CD4-positive, alpha-beta T cell (primary cell): ENCODE data around the gene C1orf146. TPM values are rescaled to one million over a fixed set of nuclear protein-coding genes. Genes with fewer than 3 reads are reported as not detected.
"Not testable (repeated sequence)": the region's sequence is repeated elsewhere in the genome, so short reads cannot be mapped to it uniquely, and the experiment has no call there.

ENCODE experiments used
- ATAC-seq: fragments of 200-7000 bp; cut with Tn5 transposase; one replicate; pipeline ENCODE4 v1.10.0; 2022; ENCODE audit warnings: mild to moderate bottlenecking; ENCODE audit not compliant: poor library complexity
- CTCF ChIA-PET: fragments of 350-600 bp; sonication (Branson Sonifier 250); formaldehyde crosslinking; loops from one replicate; lab custom pipeline; 2021; ENCODE audit warnings: antibody characterized with exemption, inconsistent platforms; lab: Charles Lee
- POLR2A ChIA-PET: fragments of 350-600 bp; sonication (Branson Sonifier 250); formaldehyde crosslinking; loops from one replicate; lab custom pipeline; 2021; ENCODE audit warnings: antibody characterized with exemption, inconsistent platforms; lab: Charles Lee
- DNase-seq, 14 experiments: peaks; one replicate each; pipeline ENCODE4 v3.0.0-alpha.2; 2013 to 2020; ENCODE audit warnings: mixed read lengths in 2 of 14
- H3K27ac ChIP-seq, 2 donors: one replicate each; pipeline versions ENCODE4 v1.5.1 to v1.7.0; 2013; ENCODE audit warnings: low read length in 2 of 2, low read depth in 1 of 2, mild to moderate bottlenecking in 1 of 2
- H3K27me3 ChIP-seq, 2 experiments: 1 replicate in 1 of 2; 2 replicates in 1 of 2; pipeline versions ENCODE4 v1.6.1 to v1.7.0; 2013; ENCODE audit warnings: low read length in 2 of 2, control low read depth in 1 of 2, mild to moderate bottlenecking in 1 of 2, moderate library complexity in 1 of 2; ENCODE audit not compliant: insufficient read depth in 2 of 2, control insufficient read depth in 1 of 2
- H3K36me3 ChIP-seq: one replicate; pipeline ENCODE4 v1.6.1; 2013; ENCODE audit warnings: low read length, control low read depth; ENCODE audit not compliant: insufficient read depth
- H3K4me1 ChIP-seq: one replicate; pipeline ENCODE4 v1.6.1; 2013; ENCODE audit warnings: low read length, control low read depth; ENCODE audit not compliant: insufficient read depth
- H3K4me3 ChIP-seq: one replicate; pipeline ENCODE4 v1.5.1; 2013; ENCODE audit warnings: mild to moderate bottlenecking, low read length, moderate library complexity
- H3K9me3 ChIP-seq, 2 experiments: 1 replicate in 1 of 2; 2 replicates in 1 of 2; pipeline versions ENCODE4 v1.6.1 to v1.7.0; 2013; ENCODE audit warnings: low read length in 2 of 2, mild to moderate bottlenecking in 2 of 2, control low read depth in 1 of 2, moderate library complexity in 1 of 2; ENCODE audit not compliant: control insufficient read depth in 1 of 2, insufficient read depth in 1 of 2
- H3K27ac Mint-ChIP-seq: one replicate; pipeline ENCODE4 v1.8.0; 2020; ENCODE audit warnings: mixed read lengths
- H3K27me3 Mint-ChIP-seq: one replicate; pipeline ENCODE4 v1.8.0; 2021; ENCODE audit warnings: mixed read lengths
- H3K36me3 Mint-ChIP-seq: one replicate; pipeline ENCODE4 v1.8.0; 2021; ENCODE audit warnings: low read depth, mixed read lengths
- H3K4me1 Mint-ChIP-seq: one replicate; pipeline ENCODE4 v1.8.0; 2021; ENCODE audit warnings: low read depth, mixed read lengths
- H3K4me3 Mint-ChIP-seq: one replicate; pipeline ENCODE4 v1.8.0; 2020; ENCODE audit warnings: mild to moderate bottlenecking, mixed read lengths
- H3K9me3 Mint-ChIP-seq: one replicate; pipeline ENCODE4 v1.8.0; 2020; ENCODE audit warnings: mixed read lengths
- intact Hi-C, 2 experiments: fragments of 100-400 bp; cut with DNase I in 1 of 2; cut with micrococcal nuclease in 1 of 2; formaldehyde crosslinking; loops; one replicate each; pipeline versions ENCODE4 v1.15.1 to v1.9.0; 2023 to 2025; cut with DNase I, micrococcal nuclease
- total RNA-seq, 174 experiments: library from RNA in 2 of 174; stranded (reverse) in 2 of 174; gene quantifications; one replicate each; pipeline ENCODE4 v1.2.3 and lab custom pipeline; 2021 to 2026
- TF ChIP-seq, protein P1 (sequence below): fragments of 200-600 bp; IDR thresholded peaks from one replicate; pipeline ENCODE4 v1.8.0; 2022; ENCODE audit warnings: antibody characterized with exemption, mild to moderate bottlenecking

The C1orf146 gene
- total RNA-seq, 2 experiments from 2014 or later = not detected

DNA sequence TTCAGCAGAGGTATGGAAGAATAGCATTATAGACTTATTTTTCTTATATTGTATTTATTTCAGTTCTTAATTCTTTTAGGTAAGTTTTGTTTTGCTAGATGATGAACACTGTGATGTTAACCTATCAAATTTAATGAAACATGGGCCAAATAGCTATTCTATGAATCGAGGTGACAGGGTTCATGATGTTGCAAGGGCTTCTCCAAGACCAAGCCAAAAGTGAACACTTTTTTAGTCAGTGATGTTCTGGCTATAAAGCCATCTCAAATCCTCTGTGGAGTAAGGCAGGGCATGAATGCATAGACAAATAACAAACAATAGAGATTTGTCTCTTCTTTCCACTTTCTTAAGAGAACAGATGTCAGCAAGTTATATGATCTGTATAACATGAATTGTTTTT lies 26.7 kb downstream of the C1orf146 start:
- ATAC-seq (no peak), DNase-seq (no peak)
- H3K27ac Mint-ChIP-seq = peak overlapping the region; percentile 18
- H3K9me3 Mint-ChIP-seq = no peaks in the 10 kb centered on the region
- H3K9me3 ChIP-seq = no peaks in the 10 kb centered on the region
- H3K4me1 ChIP-seq = no peaks in the 10 kb centered on the region
- H3K27me3 Mint-ChIP-seq = no peaks in the 10 kb centered on the region
- H3K36me3 Mint-ChIP-seq = peaks cover 21% of the 10 kb centered on the region
- H3K27me3 ChIP-seq = no peaks in the 10 kb centered on the region
- no peaks in the 10 kb centered on the region for H3K4me1 Mint-ChIP-seq
- peaks cover 12% of the 10 kb centered on the region for H3K36me3 ChIP-seq
- no peak overlapping the region for H3K4me3 ChIP-seq
- ChIA-PET POLR2A (no interaction called here), CTCF (no interaction called here)
- intact Hi-C loops = no loop called here
- no peak overlapping the region for H3K4me3 Mint-ChIP-seq
- TF ChIP-seq, protein P1, sequence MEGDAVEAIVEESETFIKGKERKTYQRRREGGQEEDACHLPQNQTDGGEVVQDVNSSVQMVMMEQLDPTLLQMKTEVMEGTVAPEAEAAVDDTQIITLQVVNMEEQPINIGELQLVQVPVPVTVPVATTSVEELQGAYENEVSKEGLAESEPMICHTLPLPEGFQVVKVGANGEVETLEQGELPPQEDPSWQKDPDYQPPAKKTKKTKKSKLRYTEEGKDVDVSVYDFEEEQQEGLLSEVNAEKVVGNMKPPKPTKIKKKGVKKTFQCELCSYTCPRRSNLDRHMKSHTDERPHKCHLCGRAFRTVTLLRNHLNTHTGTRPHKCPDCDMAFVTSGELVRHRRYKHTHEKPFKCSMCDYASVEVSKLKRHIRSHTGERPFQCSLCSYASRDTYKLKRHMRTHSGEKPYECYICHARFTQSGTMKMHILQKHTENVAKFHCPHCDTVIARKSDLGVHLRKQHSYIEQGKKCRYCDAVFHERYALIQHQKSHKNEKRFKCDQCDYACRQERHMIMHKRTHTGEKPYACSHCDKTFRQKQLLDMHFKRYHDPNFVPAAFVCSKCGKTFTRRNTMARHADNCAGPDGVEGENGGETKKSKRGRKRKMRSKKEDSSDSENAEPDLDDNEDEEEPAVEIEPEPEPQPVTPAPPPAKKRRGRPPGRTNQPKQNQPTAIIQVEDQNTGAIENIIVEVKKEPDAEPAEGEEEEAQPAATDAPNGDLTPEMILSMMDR = no peak
- H3K27ac ChIP-seq = no peak overlapping the region

GRCh38 chr1:92254714-92255113 lies 37.0 kb downstream of the C1orf146 start:
- POLR2A ChIA-PET, H3K4me1 Mint-ChIP-seq, H3K9me3 ChIP-seq, CTCF ChIA-PET, H3K27ac Mint-ChIP-seq, H3K4me3 Mint-ChIP-seq, ATAC-seq, H3K4me3 ChIP-seq, DNase-seq, intact Hi-C loops, H3K27me3 ChIP-seq, H3K4me1 ChIP-seq, H3K27me3 Mint-ChIP-seq, H3K27ac ChIP-seq: not testable (repeated sequence)
- peaks cover 53% of the 10 kb centered on the region for H3K36me3 ChIP-seq
- Mint-ChIP-seq H3K9me3 (peaks cover 10% of the 10 kb centered on the region), H3K36me3 (peaks cover 90% of the 10 kb centered on the region)

DNA sequence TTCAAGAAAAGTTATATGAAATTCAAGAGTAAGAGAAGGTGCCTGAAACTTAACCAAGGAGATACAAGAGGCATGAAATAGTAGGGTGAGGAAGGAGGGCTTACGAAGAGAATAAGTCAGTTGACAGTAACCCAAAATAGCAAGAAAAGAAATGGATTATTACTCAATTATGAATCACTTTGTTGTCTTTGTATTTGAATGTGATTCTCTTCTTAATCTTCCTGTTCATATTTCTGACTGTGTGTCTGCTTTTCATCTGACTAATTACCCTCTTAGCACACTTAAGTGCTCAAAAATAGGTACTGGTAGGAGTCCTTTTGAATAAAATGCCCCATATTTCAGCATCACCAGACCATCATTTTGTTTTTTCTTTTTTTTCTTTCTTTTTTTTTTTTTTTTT lies 41.6 kb downstream of the C1orf146 start:
- H3K4me1 Mint-ChIP-seq = no peaks in the 10 kb centered on the region
- peaks cover 0 to 9% of the 10 kb centered on the region in 2 experiments for H3K9me3 ChIP-seq
- intact Hi-C loops = no loop called here
- CTCF ChIA-PET = no interaction called here
- no peaks in the 10 kb centered on the region for H3K27me3 Mint-ChIP-seq
- H3K27ac ChIP-seq = no peak overlapping the region
- peaks cover 10% of the 10 kb centered on the region for H3K9me3 Mint-ChIP-seq
- no peak overlapping the region for H3K4me3 Mint-ChIP-seq
- TF ChIP-seq, protein P1 = no peak
- H3K4me1 ChIP-seq = no peaks in the 10 kb centered on the region
- H3K4me3 ChIP-seq = no peak overlapping the region
- H3K36me3 Mint-ChIP-seq = peaks cover 99% of the 10 kb centered on the region
- DNase-seq (no peak), ATAC-seq (no peak)
- POLR2A ChIA-PET = no interaction called here
- H3K27me3 ChIP-seq = no peaks in the 10 kb centered on the region
- peaks cover 57% of the 10 kb centered on the region for H3K36me3 ChIP-seq
- H3K27ac Mint-ChIP-seq = no peak overlapping the region

- Mint-ChIP-seq H3K4me3 (no peak overlapping the region), H3K9me3 (no peaks in the 10 kb centered on the region), H3K27ac (no peak overlapping the region), H3K27me3 (no peaks in the 10 kb centered on the region), H3K4me1 (no peaks in the 10 kb centered on the region), H3K36me3 (peaks cover 97% of the 10 kb centered on the region)
- TF ChIP-seq, protein P1 = no peak
- POLR2A ChIA-PET = interaction anchor here (1.4 kb wide), 1 partner anchor 16 kb away, joined by 3 read pairs; no protein-coding TSS in a partner anchor
- DNase-seq (no peak), ATAC-seq (no peak)
- H3K4me1 ChIP-seq = no peaks in the 10 kb centered on the region
- H3K4me3 ChIP-seq = no peak overlapping the region
- intact Hi-C loops = no loop called here
- peaks cover 65% of the 10 kb centered on the region for H3K36me3 ChIP-seq
- no peaks in the 10 kb centered on the region for H3K27me3 ChIP-seq
- no peaks in the 10 kb centered on the region for H3K9me3 ChIP-seq
- no peak overlapping the region for H3K27ac ChIP-seq
- CTCF ChIA-PET = no interaction called here
Observed at GRCh38 chr1:92262516-92262915, 44.8 kb downstream of the C1orf146 start.
